HG02642 (cell line): Measurements from ENCODE around the gene HLA-F.

Source experiments
- ATAC-seq: cut with Tn5 transposase; IDR thresholded peaks from one replicate; pipeline ENCODE4 v1.9.1; 2021; ENCODE audit warnings: mild to moderate bottlenecking; ENCODE audit not compliant: unreplicated experiment, poor library complexity

HLA-F gene

DNA sequence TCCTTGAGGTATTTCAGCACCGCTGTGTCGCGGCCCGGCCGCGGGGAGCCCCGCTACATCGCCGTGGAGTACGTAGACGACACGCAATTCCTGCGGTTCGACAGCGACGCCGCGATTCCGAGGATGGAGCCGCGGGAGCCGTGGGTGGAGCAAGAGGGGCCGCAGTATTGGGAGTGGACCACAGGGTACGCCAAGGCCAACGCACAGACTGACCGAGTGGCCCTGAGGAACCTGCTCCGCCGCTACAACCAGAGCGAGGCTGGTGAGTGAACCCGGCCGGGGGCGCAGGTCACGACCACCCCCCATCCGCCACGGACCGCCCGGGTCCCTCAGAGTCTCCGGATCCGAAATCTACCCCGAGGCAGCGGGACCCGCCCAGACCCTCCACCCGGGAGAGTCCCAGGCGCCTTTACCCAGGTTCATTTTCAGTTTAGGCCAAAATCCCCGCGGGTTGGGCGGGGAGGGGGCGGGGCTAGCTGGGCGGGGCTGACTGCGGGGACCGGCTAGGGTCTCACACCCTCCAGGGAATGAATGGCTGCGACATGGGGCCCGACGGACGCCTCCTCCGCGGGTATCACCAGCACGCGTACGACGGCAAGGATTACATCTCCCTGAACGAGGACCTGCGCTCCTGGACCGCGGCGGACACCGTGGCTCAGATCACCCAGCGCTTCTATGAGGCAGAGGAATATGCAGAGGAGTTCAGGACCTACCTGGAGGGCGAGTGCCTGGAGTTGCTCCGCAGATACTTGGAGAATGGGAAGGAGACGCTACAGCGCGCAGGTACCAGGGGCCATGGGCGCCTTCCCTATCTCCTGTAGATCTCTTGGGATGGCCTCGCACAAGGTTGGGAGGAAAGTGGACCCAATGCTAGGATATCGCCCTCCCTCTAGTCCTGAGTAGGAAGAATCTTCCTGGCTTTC lies 693 bp downstream of the HLA-F start:
- peak; percentile 54 for ATAC-seq

DNA sequence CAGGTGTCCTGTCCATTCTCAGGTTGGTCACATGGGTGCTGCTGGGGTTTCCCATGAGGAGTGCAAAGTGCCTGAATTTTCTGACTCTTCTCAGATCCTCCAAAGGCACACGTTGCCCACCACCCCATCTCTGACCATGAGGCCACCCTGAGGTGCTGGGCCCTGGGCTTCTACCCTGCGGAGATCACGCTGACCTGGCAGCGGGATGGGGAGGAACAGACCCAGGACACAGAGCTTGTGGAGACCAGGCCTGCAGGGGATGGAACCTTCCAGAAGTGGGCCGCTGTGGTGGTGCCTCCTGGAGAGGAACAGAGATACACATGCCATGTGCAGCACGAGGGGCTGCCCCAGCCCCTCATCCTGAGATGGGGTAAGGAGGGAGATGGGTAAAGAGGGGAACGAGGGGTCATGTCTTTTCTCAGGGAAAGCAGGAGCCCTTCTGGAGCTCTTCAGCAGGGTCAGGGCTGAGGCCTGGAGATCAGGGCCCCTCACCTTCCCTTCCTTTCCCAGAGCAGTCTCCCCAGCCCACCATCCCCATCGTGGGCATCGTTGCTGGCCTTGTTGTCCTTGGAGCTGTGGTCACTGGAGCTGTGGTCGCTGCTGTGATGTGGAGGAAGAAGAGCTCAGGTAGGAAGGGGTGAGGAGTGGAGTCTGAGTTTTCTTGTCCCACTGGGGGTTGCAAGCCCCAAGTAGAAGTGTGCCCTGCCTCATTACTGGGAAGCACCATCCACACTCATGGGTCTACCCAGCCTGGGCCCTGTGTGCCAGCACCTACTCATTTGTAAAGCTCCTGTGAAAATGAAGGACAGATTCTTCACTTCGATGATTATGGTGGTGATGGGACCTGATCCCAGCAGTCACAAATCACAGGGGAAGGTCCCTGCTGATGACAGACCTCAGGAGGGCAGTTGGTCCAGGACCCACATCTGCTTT lies 2.0 kb downstream of the HLA-F start:
- no peak for ATAC-seq

GRCh38 chr6:29726001-29726400 lies 2.8 kb downstream of the HLA-F start:
- ATAC-seq: no peak

GRCh38 chr6:29726571-29727194 lies 3.4 kb downstream of the HLA-F start:
- no peak for ATAC-seq

DNA sequence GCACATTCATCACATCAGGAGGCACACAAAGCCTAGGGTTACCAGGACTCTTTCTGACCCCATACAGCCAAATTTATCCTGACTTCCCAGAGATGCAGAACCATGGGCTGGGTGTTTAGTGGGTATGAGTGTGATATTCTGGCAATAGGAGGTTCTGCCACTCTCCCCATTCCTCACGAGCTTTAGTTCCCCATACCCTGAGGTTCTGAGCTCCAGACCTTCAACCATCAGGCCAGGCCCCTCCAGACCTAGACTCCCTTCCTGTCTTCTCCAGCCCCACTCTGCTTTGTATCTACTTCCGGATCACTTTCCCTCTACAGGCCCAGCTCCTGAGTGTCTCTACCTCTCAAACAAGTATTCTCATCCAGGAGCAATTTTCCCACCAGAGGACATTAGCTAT lies 4.4 kb downstream of the HLA-F start:
- no peak for ATAC-seq

- no peak for ATAC-seq
These were observed 5.1 kb downstream of the HLA-F start for GRCh38 chr6:29728173-29728874.

- ATAC-seq: no peak
These were observed 5.6 kb downstream of the HLA-F start for GRCh38 chr6:29728875-29729270.

GRCh38 chr6:29729774-29730328 lies 6.6 kb downstream of the HLA-F start:
- no peak for ATAC-seq

DNA sequence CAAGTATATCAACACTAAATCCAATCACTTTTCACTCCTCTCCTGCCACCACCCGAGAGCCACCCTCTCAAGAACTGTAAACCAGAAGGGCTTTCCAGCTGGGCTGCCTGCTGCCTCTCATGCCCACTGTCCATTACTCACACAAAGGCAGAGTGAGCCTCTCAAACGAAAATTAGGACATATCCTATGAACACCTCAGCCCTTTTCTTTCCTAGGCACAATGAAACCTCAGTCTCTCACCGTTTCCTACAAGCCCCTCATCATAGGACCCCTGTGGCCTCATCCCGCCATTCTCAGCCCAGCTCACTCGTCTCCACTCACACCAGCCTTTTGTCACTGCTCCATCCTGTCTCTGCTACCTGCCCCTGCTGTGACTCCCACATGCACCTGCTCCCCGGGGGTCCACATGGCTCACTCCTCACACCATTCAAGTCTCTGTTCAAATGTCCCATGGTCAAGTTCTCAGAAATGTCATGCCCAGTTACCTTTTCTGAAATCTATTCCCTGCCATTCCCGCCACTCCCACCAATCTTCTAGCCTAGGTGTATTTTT lies 7.4 kb downstream of the HLA-F start:
- no peak for ATAC-seq

GRCh38 chr6:29731281-29731680 lies 8.0 kb downstream of the HLA-F start:
- no peak for ATAC-seq

DNA sequence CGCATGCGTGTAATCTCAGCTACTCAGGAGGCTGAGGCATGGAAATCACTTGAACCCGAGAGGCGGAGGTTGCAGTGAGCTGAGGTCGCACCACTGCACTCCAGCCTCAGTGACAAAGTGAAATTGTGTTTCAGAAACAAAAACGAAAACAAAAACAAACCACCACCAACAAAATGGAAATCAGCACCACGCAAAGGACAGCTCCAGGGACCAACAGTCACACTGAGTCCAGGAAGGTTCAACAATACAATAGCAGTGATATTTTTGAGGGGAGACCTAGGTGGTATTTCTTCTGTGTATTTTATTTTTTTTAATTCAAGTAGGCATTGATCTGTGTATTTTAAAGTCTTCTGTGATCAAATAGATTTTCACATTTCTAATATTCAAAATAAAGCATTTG lies 9.8 kb downstream of the HLA-F start:
- no peak for ATAC-seq

- ATAC-seq: no peak
These were observed 11.1 kb downstream of the HLA-F start for GRCh38 chr6:29734046-29735018.

- no peak for ATAC-seq
These were observed 13.3 kb downstream of the HLA-F start for GRCh38 chr6:29736563-29736962.

GRCh38 chr6:29737707-29738630 lies 14.7 kb downstream of the HLA-F start:
- ATAC-seq: peak; percentile 57

DNA sequence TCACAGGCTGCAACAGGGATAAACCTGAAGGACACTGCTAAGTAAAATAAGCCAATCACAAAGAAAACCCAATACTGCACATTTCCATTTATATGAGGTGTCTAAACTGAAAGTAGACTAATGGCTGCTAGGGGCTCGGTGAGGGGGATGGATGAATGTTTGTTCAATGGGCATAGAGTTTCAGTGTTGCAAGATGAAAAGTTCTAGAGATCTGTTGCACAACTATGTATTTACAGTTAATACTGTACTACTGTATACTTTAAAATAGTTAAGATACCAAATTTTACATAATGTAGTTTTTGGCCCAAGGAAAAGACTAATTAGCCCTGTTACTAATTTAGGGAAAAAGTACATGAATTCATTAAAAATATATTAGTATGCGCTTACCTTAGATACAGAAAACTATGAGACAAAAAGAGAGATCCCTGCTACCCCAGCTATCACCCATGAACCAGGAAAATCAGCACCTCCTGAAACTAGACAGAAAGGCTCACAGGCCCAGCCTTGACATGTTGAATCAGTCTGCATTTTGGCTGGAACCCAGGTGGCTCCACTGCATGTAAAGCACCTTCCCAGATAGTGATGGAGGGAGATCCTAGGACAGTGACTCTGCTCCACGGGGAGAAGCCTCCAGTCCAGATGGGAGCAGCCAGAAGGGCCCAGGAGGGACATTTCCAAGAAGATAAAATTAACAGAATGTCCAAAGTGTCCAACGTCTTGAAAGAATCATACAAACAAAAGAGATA lies 16.1 kb downstream of the HLA-F start:
- no peak for ATAC-seq

DNA sequence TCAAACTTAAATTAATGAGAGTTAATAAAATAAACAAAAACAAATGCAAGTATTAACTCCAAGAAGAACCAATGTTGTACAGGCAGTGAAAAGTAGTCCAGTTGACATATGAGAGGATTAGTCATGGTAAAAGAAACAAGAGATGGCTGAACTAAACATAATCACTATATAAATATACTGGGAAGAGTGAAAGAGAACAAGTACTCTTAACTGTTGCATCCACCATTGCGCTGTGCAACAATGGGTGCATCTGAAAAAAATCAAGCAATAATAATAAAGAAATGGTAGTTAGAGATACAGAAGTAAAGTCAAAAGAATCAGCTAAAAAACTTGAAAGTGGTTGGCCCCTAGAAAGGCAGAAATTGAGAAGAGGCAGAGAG lies 16.6 kb downstream of the HLA-F start:
- ATAC-seq: no peak

DNA sequence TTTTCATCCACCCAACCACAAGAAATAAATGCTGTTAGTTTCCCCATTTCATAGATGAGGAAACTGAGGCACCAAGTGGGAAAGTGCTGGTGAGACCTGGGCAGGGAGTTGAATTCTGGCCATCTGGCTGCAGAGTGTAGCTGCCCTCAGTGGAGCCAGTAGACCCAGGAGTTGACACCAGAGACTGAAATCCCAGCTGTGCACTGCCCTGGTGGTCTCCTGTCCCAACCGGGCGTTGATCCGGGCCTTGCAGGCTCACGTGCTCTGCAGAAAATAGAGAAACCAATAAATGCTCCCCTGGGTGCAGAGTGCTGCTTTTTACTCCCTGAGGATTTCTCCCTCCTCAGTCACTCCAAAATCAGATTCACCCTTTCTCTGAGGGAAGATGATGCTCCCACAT lies 18.4 kb downstream of the HLA-F start:
- no peak for ATAC-seq
